GM19239 (cell line): Measurements from ENCODE around the gene ARHGAP24.

Experiments used
- DNase-seq: peaks from one replicate; pipeline ENCODE4 v3.0.0; 2011; ENCODE audit warnings: low spot score; ENCODE audit not compliant: insufficient read length
- FAIRE-seq: peaks from 2 replicates; lab custom pipeline; 2011; peaks lifted over from hg19 to GRCh38; lab: Jason Lieb, UNC

ARHGAP24 gene

DNA sequence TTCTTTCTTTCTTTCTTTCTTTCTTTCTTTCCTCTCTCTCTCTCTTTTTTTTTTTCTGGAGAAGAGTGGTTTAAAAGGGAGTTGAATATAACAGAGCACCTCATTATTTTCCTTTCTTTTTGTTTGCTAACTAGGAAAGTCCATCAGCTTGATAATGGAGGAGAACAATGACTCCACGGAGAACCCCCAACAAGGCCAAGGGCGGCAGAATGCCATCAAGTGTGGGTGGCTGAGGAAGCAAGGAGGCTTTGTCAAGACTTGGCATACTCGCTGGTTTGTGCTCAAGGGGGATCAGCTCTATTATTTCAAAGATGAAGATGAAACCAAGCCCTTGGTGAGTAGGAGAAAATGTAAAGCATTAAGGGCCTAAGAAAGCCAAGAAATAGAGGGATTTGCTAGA is 95.4 kb downstream of the ARHGAP24 start:
- FAIRE-seq (no peak), DNase-seq (no peak)

DNA sequence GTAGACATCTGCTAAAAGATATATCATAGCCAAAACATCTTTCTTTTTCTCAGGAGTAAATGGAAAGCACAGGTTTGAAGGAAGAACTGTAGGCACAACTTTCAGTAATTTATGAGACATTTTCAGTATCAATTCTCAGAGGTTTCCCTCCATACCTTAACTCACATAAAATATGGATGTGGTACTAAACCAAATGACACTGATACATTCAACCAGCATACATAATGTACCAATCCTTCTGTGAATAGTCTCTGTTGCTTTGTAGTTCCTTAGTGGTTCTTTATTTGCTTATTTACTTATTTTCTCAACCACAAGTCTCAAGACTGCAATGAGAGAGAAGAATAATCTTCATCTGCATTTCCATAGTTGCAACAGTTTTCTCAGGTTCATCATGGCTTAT is 96.1 kb downstream of the ARHGAP24 start:
- DNase-seq: no peak
- peak; percentile 28 for FAIRE-seq

DNA sequence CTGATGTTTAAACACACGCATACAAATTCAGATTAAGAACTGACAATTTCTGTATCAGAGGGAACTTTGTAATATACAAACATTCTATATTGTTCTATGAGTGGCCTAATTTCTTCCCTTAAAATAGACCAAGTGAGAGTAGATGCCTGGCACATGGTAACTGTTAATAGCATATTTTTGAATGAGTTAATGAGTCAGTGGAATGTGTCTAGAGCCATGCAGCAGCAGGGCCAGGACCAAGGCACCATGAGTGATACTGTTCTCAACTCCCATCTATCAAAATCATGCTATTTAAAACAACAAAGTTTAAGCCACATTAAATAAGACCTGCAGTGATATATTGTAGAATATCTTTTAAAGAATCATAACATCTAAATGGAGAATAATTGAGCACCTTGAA is 98.3 kb downstream of the ARHGAP24 start:
- FAIRE-seq: no peak
- DNase-seq: no peak

DNA sequence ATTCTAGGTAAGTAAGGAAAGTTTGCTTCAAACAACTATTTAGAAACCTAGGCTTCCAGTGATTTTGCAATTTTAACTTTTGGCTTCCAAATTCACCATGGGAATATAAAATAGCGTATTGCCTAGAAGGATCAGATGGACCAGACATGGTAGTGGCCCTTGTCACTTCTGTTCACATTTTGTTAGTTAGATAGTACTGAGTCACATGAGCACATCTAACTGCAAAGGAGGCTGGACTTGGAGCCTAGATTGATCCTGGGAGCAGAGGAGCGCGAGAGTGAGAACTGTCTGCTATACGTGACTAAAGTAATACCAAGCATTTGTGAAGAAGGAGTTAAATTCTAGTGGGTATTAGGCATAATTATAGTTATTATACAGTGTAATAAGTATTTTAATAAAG is 102.4 kb downstream of the ARHGAP24 start:
- DNase-seq (no peak), FAIRE-seq (no peak)

DNA sequence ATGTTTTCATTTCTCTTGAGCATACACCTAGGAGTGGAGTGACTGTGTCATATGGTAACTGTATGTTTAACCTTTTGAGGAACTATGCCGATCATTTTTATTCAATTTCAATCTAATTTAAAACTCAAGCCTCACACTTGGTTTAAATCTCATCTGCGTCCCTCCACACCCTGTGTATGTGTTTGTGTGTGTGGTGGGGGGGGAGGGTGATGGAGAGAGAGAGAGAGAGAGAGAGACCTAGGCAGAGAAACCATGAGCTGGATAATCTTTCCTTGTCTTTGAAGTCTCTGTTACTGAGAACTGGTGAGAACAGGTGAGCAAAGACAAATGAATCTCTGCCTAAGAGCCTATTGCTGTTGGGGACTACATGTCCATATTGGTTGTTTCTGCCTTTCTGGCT is 105.0 kb downstream of the ARHGAP24 start:
- DNase-seq (no peak), FAIRE-seq (no peak)

DNA sequence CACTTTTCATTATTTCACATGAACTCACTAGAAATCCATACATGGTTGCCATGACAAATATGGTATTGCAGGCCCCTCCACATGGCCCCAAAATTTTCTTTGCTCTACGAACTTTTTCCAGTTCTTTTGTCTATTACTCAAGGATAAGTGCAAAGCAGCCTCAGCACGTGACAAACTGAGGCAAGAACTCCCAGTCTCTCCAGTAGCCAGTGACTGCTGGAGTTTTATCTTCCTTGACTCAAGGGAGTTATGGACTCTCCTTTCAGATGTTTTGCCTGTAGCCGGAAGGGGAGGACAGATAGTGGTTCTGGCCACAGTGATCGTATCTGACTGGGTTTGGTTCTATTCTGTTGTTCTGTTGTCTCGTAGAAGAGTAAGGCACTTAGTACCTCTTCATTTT is 105.5 kb downstream of the ARHGAP24 start:
- FAIRE-seq (no peak), DNase-seq (no peak)

DNA sequence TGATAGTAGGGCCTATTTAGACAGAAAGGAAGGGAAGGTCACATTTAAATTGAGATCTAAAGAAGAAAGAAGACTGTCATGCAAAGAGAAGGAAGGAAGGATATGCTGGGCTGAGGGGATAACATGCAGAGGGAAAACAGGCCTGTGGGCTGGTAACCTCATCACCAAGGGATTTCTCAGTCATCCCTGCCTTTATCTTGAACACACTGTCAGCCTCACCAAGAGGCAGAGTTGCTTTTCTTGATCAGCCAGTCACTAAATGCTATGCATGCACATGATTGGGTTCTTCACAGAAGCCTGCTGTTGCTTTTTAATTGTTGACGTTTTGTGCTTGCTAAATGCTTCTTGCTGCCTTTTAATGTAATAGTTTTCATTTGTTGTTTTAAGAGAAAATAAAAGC is 113.0 kb downstream of the ARHGAP24 start:
- no peak for FAIRE-seq
- no peak for DNase-seq

DNA sequence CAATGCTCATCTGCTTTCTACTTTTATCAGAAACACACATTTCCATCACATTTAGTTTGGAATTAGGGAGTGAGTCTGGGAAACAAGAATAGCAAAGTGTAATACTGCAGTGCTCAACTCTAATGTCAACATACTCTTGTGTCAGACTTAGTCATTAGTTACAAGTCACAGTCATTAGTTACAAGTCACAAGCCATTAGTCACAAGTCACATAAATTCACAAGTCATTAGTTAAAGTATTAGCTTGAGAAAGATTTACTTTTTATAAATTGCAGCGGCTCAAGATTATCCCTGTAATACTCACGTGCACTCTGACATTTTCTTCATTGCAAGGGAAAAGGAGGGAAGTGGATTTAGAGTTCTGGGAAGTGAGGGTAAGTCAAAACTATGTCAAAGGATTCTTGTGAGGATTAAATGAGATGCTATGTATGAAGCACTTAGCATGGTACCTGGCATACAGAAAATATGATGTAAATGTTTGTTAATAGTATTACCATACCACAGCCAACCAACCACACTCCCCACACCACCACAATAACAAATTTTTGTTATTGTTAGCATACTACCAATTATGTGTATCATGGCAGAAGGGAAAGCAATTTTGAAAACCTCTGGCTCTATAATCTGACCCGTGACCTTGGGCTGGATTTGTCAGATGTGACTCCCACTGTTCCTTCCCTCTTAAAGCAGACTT is 116.6 kb downstream of the ARHGAP24 start:
- FAIRE-seq (no peak), DNase-seq (no peak)

DNA sequence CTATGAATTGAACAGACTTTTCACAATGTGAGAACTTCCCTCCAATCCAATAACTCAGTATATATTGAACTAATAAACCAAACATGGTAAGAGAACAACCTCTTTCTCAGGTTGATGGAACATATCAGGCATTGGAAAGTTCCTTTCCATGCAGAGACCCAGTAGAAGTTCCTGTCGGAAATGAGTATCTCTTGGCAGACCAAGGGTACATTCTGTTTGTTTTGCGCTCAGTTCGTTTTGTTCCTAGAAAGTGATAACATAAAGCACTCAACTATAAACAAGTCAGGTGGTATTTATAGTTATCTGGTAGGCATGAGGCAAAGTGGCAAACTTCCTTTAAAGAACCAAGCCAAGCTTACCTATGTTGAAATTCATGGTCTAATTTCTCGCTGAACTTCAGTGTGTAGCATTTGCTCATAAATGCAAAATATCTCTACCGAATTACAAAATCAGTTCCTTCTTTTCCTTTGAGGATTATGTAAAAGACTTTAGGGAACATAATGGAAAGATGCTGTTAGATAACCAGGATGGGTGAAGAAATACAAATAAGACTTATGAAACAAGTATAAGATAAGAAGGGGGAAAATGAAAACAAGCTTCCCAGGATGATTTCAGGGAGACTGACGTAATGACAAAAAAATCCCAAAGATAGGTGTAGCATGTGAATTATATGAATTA is 120.3 kb downstream of the ARHGAP24 start:
- DNase-seq (no peak), FAIRE-seq (no peak)

DNA sequence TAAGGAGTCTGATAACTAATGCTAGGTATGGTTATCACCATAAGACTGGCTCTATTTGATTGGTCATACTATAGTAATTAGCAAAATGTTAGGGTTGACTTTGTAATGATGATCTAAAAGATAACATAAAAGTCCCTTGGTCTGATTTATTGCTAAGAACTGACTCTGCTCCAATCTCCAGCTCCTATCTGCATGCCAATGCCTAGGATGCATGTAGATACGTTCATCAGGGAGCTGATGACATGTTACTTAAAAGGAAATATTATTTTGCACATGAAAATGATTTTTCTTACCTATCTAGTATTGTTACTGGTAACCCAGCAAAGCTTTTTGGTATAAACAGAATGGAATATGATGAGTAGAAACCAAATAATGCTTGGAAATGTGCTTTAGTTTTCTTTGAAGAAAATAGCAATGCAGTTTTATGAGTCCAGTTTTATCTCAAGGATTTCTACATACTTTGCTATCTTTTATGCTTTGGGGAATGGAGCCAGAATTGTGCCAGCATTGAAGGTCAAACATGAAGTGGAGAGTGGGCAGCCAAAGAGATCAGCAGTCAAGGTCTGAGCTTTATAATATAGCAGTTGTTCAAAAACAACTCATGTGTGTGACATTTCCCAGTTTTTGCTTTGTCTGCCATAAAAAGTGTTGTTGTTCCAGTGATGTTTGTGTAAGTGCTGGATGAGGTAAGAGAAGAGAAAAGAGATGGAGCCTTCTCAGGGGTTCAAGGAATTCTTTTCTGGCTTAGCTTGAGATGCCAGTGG is 121.0 kb downstream of the ARHGAP24 start:
- FAIRE-seq: no peak

DNA sequence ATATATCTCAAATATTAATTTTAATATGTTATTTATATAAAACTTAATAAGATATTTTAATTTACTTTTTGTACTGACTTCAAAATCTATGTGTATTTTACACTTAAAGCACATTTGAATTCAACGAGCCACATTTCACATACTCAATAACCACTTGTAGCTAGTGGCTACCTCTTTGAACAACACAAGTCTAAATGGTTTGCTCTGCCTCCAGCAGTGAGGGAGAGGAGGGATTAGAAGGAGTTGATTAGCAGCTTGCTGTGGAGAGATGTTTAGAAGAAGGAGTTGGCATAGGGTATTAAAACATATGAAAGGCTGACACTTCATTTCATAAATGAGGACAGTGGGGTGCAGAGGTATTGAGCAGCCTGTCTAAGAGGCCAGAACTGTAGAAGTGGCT is 124.0 kb downstream of the ARHGAP24 start:
- FAIRE-seq: no peak
- no peak for DNase-seq

More for the DNA sequence above, 121.0 kb downstream of the ARHGAP24 start:
- DNase-seq: no peak

DNA sequence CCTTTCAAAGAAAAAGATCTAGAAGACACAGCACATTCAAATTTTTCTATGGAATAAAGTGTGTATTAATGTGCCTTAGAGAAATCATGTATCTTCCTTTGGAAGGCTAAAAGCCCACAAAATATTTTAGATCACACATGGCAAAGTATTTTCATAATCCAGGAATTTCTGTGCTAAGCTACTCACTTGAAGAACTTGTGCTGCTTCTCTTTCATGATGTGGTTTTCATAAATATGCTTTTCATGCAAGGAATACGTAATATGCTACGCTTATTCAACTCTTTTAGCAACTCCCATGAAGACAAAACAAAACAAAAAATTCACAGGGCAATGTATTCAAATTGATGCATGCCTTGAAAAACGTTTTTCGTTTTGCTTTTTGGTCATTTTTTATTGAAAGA is 125.6 kb downstream of the ARHGAP24 start:
- DNase-seq: no peak
- FAIRE-seq: no peak

DNA sequence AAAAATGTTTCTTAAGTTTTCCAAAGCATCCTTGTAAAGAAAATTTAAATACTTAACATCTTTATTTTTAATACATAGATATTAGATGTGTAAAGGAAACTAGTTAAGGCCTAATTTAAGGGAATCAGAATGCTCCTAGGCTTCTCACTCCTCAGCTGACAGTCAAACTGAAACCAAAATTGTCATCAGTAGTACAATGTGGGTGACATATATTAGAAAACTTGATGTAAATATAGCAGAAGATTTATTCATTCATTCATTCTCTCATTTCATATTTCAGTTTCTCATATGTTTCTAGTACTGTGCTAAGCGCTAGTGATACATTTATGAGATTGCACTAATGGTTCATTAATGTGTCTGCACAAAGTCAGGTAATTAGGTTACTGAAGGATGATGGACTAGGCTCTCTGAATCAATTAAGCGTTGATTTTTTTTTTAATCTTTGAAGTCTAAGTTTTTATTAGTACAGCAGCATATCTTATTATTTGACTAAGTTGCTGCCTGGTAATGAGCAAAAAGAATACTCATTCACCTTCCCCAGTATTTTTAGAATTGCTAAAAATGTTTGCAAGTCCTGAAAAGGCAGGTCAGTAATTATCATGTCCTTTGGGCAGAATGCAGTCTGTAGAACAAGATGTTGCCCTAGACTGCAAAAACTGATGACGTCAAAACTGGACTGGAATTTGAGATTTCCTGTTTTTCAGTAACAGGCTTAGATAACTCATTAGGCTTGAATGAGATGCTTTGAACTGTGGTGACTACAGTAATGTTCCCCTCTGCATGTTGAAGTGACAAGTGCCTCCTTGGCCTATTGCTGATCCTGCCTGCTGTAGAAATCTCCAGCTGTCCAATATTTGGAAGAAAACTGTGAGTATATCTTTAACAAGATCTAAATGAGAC is 128.7 kb downstream of the ARHGAP24 start:
- no peak for FAIRE-seq
- no peak for DNase-seq

DNA sequence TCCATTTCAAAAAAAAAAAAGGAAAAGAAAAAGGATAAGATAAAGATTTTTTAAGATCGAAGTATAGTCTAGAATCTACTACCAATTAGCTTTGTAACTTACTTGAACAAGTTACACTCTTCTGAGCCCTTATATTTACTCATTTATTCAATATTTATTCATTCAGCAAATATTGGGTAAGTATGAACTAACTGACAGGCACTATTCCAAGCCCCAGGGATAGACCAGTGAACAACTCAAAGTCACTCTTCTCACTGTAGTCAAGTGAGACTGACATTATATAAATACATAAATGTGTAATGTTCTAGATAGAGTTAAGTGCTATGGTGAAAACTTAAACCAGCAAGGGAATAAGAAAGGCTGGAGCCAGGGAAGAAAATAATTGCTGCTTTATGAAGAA is 131.6 kb downstream of the ARHGAP24 start:
- FAIRE-seq (no peak), DNase-seq (no peak)

DNA sequence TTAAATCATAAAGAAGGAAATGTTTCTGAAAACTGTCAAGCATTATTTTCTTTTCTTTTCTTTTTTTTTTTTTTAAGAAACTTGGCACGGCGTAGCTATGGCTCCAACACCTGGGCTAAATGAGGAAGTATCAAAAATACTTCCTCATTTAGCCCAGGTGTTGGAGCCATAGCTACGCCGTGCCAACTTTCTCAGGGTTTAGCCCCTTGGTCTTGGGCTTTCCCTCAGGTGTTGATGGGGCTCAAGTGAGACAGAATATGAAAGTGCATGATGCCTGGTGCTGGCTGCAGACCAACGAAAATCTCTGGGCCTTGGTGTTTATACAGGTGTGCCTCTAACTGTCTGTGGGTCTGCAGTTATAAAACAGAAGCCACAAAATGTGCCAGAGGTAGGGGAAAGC is 132.7 kb downstream of the ARHGAP24 start:
- FAIRE-seq: peak; percentile 82

DNA sequence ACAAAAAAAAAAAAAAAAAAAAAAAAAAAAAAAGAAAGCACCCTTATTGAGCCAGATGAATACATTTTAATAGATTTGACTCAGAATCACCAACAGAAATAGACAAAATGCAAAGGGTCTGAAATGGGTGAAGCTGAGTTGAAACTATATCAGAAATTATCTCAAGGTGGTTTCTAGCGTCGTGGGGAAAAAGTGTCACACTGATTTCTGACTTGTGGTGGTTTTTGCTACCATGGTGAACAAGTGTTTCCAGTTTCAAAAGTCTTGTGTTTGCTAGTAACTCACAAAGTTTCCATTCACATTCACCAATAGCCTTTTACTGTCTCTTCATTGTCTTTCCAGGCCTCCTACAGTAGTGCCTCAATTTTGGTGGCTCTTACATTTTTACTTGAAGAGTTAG is 135.5 kb downstream of the ARHGAP24 start:
- FAIRE-seq (peak; percentile 89), DNase-seq (peak; percentile 18)

More for the DNA sequence above, 132.7 kb downstream of the ARHGAP24 start:
- DNase-seq: no peak

DNA sequence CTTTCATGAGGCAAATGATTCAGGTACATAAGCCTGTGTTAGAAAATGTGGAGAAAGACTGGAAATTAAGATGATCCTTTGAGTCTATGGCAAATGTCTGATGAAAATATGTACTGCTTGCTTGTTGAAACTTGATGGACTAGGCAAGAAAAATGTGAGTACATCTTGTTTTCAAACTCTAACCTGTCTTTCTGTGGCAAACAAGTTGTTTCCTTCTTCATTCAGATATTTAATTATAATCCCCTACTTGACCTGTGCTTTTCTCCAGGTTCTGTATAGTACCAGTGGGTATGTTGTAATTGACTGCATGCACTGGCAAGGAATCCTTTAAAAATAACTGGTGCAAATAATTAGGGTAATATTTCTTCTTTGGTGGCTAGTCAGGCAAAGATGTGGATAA is 136.7 kb downstream of the ARHGAP24 start:
- no peak for DNase-seq
- FAIRE-seq: no peak

DNA sequence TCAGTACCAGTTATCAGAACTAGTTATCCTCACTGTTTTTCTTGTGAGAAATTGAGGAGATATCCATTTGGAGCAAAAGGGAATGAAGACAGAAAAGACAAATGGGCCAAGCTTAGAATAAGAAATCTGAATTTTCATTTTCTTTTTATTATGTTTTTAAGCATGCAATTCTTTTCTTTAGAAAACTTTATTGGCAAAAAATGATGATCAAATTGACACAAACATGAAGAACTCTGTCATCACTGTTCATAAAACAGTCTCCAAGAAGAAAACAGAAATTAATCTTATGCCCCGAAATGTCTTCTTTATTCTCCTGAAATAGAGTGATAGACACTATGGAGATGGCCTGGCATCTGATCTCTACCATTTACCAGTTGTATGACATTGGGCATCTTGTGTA is 139.0 kb downstream of the ARHGAP24 start:
- no peak for DNase-seq
- FAIRE-seq: no peak

DNA sequence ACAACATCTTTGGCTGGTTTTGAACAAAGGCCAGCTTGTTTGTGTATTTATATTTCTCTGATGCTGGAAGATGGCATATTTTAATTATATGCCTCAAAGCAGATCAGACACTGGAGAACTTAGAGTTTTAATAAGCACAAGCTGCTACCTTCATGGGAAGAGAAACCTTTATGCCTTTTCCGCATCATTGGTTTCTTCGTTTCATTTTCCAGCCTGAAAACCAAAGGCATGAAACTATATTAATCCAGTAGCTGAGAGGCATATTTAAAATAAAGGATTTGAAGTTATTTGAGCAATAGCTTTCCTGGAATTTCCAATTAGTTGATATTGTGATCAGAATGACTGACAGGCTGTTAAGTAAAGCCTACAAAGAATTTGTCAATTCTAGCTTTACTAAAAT is 141.0 kb downstream of the ARHGAP24 start:
- DNase-seq (no peak), FAIRE-seq (no peak)

DNA sequence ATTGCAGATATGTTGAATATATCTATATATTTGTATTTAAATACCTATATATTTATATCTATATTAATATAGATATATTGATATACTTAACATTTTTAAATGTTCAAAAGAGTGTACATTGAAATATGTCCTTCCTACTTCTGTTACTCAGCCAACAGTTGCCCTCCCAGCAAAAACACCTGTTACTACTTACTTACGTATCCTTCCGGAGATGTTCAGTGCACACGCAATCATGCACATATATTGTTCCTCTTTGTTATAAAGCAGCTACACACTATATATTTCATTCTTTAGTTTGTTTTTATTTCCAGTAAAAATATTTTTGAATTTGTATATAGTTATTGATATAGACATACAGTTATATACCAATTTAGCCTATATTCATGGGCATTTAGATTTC is 142.3 kb downstream of the ARHGAP24 start:
- no peak for DNase-seq
- no peak for FAIRE-seq
